HCT116 (cell line): Measurements from ENCODE around the gene MLC1. TPM values are rescaled to one million over a fixed set of nuclear protein-coding genes. Genes with fewer than 3 reads are reported as not detected.

Source experiments
- ATAC-seq: fragments of 200-7000 bp; cut with Tn5 transposase; 2 replicates; pipeline ENCODE4 v1.9.1; 2020; ENCODE audit warnings: mild to moderate bottlenecking, moderate library complexity
- BruUV-seq: library from RNA; stranded (reverse); fragments of 400-500 nt; replicated peaks from 2 replicates; lab custom pipeline; 2021; lab: Mats Ljungman, UMichigan
- CTCF ChIA-PET: fragments of 300-600 bp; sonication (Branson Sonifier 250); formaldehyde crosslinking; loops from one replicate; lab custom pipeline; 2021; ENCODE audit warnings: antibody characterized with exemption; lab: Charles Lee
- POLR2A ChIA-PET: fragments of 300-600, 350-600 bp; sonication (Branson Sonifier 250); formaldehyde crosslinking; loops from one replicate; lab custom pipeline; 2021; ENCODE audit warnings: antibody characterized with exemption; lab: Charles Lee
- RAD21 ChIA-PET, 2 experiments: fragments of 300-600 bp; sonication (Branson Sonifier 250); formaldehyde crosslinking; loops; one replicate each; lab custom pipeline; 2023; ENCODE audit warnings: low total read pairs in 2 of 2; ENCODE audit not compliant: uncharacterized antibody in 2 of 2, unreplicated experiment in 2 of 2, low non-redundant PET in 1 of 2; lab: Charles Lee
- DNase-seq: peaks from one replicate; pipeline ENCODE4 v3.0.0-alpha.2; 2010; ENCODE audit warnings: low read depth, low spot score
- H2AFZ ChIP-seq: fragments of 200-600 bp; shearing (Covaris generic), sonication (generic); 2 replicates; pipeline ENCODE4 v1.6.1; 2017; ENCODE audit warnings: low read depth, mixed run types, mixed read lengths, antibody characterized with exemption, low read length; ENCODE audit not compliant: poor library complexity, severe bottlenecking
- H3K27ac ChIP-seq: 2 replicates; pipeline ENCODE4 v1.5.1; 2012; ENCODE audit warnings: low read depth, low read length
- H3K27me3 ChIP-seq: fragments of 200-600 bp; sonication (generic); 2 replicates; pipeline ENCODE4 v1.6.1; 2016; ENCODE audit warnings: mixed run types, low read length, mixed read lengths; ENCODE audit not compliant: insufficient read depth
- H3K36me3 ChIP-seq, 2 experiments: fragments of 200-500 bp in 1 of 2; fragments of 200-600 bp in 1 of 2; sonication (Bioruptor generic) in 1 of 2; sonication (generic) in 1 of 2; 2 replicates each; pipeline versions ENCODE4 v1.5.1 to v1.6.1; 2014 to 2016; ENCODE audit warnings: low read length in 2 of 2, inconsistent platforms in 1 of 2, mixed read lengths in 1 of 2, mixed run types in 1 of 2; ENCODE audit not compliant: insufficient read depth in 2 of 2, control insufficient read depth in 1 of 2
- H3K4me1 ChIP-seq, 2 experiments: fragments of 200-600 bp in 1 of 2; sonication (generic) in 1 of 2; 2 replicates each; pipeline versions ENCODE4 v1.5.1 to v1.6.1; 2012 to 2017; ENCODE audit warnings: low read length in 2 of 2, inconsistent platforms in 1 of 2, mild to moderate bottlenecking in 1 of 2, mixed read lengths in 1 of 2, mixed run types in 1 of 2, moderate library complexity in 1 of 2; ENCODE audit not compliant: insufficient read depth in 2 of 2, control insufficient read depth in 1 of 2
- H3K4me2 ChIP-seq: fragments of 200-600 bp; sonication (generic); 2 replicates; pipeline ENCODE4 v1.6.1; 2017; ENCODE audit warnings: mixed run types, low read length, mixed read lengths
- H3K4me3 ChIP-seq, 2 experiments: fragments of 200-600 bp in 1 of 2; sonication (generic) in 1 of 2; replicated peaks in 1 of 2; 2 replicates each; pipeline ENCODE4 v1.5.1; 2011 to 2016; ENCODE audit warnings: low read length in 2 of 2, control low read depth in 1 of 2, low read depth in 1 of 2, mild to moderate bottlenecking in 1 of 2, mixed read lengths in 1 of 2, mixed run types in 1 of 2
- H3K79me2 ChIP-seq: fragments of 200-600 bp; sonication (generic); 2 replicates; pipeline ENCODE4 v1.6.1; 2017; ENCODE audit warnings: mild to moderate bottlenecking, mixed run types, low read length, moderate library complexity, mixed read lengths; ENCODE audit not compliant: insufficient read depth
- H3K9ac ChIP-seq: fragments of 200-600 bp; sonication (generic); 2 replicates; pipeline ENCODE4 v1.6.1; 2016; ENCODE audit warnings: low read length, mixed read lengths
- H3K9me2 ChIP-seq: fragments of 200-600 bp; sonication (generic), shearing (Covaris generic); 2 replicates; pipeline ENCODE4 v1.6.1; 2017; ENCODE audit warnings: mixed run types, mild to moderate bottlenecking, moderate library complexity; ENCODE audit not compliant: insufficient read depth
- H3K9me3 ChIP-seq, 2 experiments: fragments of 200-500 bp in 1 of 2; fragments of 200-600 bp in 1 of 2; sonication (Bioruptor generic) in 1 of 2; sonication (generic) in 1 of 2; 2 replicates each; pipeline ENCODE4 v1.6.1; 2014 to 2017; ENCODE audit warnings: low read length in 2 of 2, mixed read lengths in 2 of 2, inconsistent platforms in 1 of 2, low read depth in 1 of 2, mild to moderate bottlenecking in 1 of 2, mixed run types in 1 of 2, moderate library complexity in 1 of 2; ENCODE audit not compliant: control insufficient read depth in 1 of 2, insufficient read depth in 1 of 2
- H4K20me1 ChIP-seq: fragments of 200-600 bp; sonication (generic), shearing (Covaris generic); 2 replicates; pipeline ENCODE4 v1.6.1; 2017; ENCODE audit warnings: mixed run types, mild to moderate bottlenecking, moderate library complexity; ENCODE audit not compliant: insufficient read depth
- CBX3 ChIP-seq: IDR thresholded peaks from 2 replicates; pipeline ENCODE4 v1.6.1; 2012; ENCODE audit warnings: low read depth
- CEBPB ChIP-seq: IDR thresholded peaks from 2 replicates; pipeline ENCODE4 v1.6.1; 2012; ENCODE audit warnings: low read depth
- EGR1 ChIP-seq: IDR thresholded peaks from 2 replicates; pipeline ENCODE4 v1.6.1; 2012; ENCODE audit warnings: low read depth
- EZH2 ChIP-seq: fragments of 200-600 bp; sonication (generic); IDR thresholded peaks from 2 replicates; pipeline ENCODE4 v1.6.1; 2017; ENCODE audit warnings: antibody characterized with exemption, mixed run types
- EZH2phosphoT487 ChIP-seq: fragments of 200-600 bp; IDR thresholded peaks from 2 replicates; pipeline ENCODE4 v1.6.1; 2018; ENCODE audit warnings: antibody characterized with exemption, borderline replicate concordance
- JUND ChIP-seq: IDR thresholded peaks from 2 replicates; pipeline ENCODE4 v1.6.1; 2012
- POLR2AphosphoS5 ChIP-seq: IDR thresholded peaks from 2 replicates; pipeline ENCODE4 v1.6.1; 2011; ENCODE audit warnings: mild to moderate bottlenecking, low read depth, low read length, moderate library complexity
- RAD21 ChIP-seq: IDR thresholded peaks from 2 replicates; pipeline ENCODE4 v1.6.1; 2012; ENCODE audit warnings: low read depth, mild to moderate bottlenecking
- SIN3A ChIP-seq: IDR thresholded peaks from 2 replicates; pipeline ENCODE4 v1.6.1; 2012; ENCODE audit warnings: low read depth
- SP1 ChIP-seq: IDR thresholded peaks from 2 replicates; pipeline ENCODE4 v1.6.1; 2012; ENCODE audit warnings: low read depth
- SRF ChIP-seq: IDR thresholded peaks from 2 replicates; pipeline ENCODE4 v1.6.1; 2012; ENCODE audit warnings: low read depth
- TCF7L2 ChIP-seq: IDR thresholded peaks from 2 replicates; pipeline ENCODE4 v1.7.0; 2011; ENCODE audit warnings: borderline replicate concordance, inconsistent platforms; ENCODE audit not compliant: insufficient read depth, insufficient read length; ENCODE audit errors: extremely low read depth
- YY1 ChIP-seq: IDR thresholded peaks from 2 replicates; pipeline ENCODE4 v1.6.1; 2011; ENCODE audit warnings: low read length, low read depth, moderate library complexity, mild to moderate bottlenecking; ENCODE audit not compliant: insufficient replicate concordance; ENCODE audit errors: extremely low read depth
- ZNF274 ChIP-seq: fragments of 200-500 bp; sonication (Bioruptor generic); IDR thresholded peaks from 2 replicates; pipeline ENCODE4 v1.6.1; 2014; ENCODE audit warnings: mild to moderate bottlenecking, low read depth, low read length, inconsistent platforms
- intact Hi-C: fragments of 100-400 bp; cut with micrococcal nuclease; formaldehyde crosslinking; loops from 2 replicates; pipeline ENCODE4 v1.10.0; 2022
- total RNA-seq: library from RNA; stranded (reverse); gene quantifications from one replicate; pipeline ENCODE4 v1.2.1, GENCODE V29; 2021; ENCODE audit not compliant: unreplicated experiment
- TF ChIP-seq, protein P1 (sequence below): IDR thresholded peaks from 2 replicates; pipeline ENCODE4 v1.6.1; 2011; ENCODE audit warnings: mild to moderate bottlenecking, low read length, moderate library complexity; ENCODE audit not compliant: insufficient replicate concordance; ENCODE audit errors: extremely low read depth
- TF ChIP-seq, protein P2 (sequence below): IDR thresholded peaks from 2 replicates; pipeline ENCODE4 v1.6.1; 2012

The MLC1 gene
- total RNA-seq, 1 experiment from 2014 or later, result not detected

DNA sequence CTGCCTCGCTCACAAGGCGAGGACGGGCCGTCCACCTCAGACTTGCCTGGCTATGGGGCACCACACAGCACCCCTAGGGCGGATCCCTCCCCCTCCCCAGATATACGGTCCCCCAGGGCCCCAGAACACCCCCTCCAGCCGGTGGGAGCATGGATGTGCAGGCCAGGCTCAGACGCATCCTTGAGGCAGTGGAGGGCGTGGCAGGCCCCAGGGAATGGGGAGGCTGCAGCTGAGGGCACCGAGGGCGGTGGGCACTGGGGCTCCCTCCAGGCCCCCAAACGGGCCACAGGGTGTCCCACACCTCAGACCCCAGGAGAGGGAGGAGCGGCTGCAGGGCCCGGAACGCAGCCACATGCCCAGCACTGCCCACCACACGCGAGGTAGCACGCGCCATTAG is 39.2 kb downstream of the MLC1 start (continued):
- TF ChIP-seq CEBPB (no peak), YY1 (no peak), EGR1 (no peak), SP1 (no peak), POLR2AphosphoS5 (no peak), SRF (no peak), RAD21 (no peak), SIN3A (no peak)
- TF ChIP-seq, protein P1, sequence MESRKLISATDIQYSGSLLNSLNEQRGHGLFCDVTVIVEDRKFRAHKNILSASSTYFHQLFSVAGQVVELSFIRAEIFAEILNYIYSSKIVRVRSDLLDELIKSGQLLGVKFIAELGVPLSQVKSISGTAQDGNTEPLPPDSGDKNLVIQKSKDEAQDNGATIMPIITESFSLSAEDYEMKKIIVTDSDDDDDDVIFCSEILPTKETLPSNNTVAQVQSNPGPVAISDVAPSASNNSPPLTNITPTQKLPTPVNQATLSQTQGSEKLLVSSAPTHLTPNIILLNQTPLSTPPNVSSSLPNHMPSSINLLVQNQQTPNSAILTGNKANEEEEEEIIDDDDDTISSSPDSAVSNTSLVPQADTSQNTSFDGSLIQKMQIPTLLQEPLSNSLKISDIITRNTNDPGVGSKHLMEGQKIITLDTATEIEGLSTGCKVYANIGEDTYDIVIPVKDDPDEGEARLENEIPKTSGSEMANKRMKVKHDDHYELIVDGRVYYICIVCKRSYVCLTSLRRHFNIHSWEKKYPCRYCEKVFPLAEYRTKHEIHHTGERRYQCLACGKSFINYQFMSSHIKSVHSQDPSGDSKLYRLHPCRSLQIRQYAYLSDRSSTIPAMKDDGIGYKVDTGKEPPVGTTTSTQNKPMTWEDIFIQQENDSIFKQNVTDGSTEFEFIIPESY, result no peak
- TF ChIP-seq, all 23 proteins: peak for 0

DNA sequence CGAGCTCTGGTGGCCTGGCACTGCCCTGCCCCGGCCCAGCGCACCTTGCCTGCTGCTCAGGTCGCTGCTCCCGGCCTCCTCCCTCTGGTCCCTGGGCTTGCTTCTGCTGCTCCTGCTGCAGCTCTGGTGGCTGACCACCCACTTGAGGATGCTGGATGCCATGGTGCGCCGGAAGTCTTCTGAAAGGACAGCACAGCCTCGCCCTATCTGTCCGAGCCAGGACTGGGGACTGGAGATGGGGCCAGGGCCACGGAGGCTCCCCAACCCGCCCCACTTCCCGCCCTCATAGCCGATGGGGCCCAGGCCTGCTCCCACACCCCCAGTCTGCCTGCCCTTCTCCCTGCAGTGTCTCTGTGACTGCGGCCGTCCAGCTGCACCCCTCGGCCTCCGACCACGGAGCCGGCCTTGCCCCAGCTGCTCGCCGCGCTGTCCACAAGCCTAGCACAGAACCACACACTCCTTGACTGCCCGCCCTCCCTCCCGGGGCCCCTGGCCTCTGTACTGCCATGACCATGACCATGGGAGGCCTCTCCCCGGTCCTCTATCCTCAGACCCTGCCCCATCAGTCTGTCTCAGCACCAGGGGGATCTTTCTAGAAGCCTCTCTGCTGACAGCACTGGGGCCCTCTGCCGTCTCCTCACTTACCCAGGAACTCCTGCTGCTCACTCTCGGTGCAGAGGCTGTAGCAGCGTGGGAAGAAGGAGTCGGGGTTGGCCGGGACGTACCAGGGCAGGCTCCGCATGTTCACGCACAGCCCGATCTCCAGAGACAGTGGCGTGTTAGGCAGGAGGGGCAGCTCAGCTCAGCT is 39.8 kb downstream of the MLC1 start:
- H3K4me2 ChIP-seq, result no peak overlapping the region

More for the DNA sequence above, 39.8 kb downstream of the MLC1 start:
- RAD21 ChIA-PET, result no interaction called here
- H2AFZ ChIP-seq, result no peak overlapping the region
- CTCF ChIA-PET, result no interaction called here
- H3K9ac ChIP-seq, result no peak overlapping the region
- no peaks in the 10 kb centered on the region for H3K27me3 ChIP-seq
- no peaks in the 10 kb centered on the region for H3K9me3 ChIP-seq
- no peaks in the 10 kb centered on the region for H3K4me1 ChIP-seq
- H3K36me3 ChIP-seq, result no peaks in the 10 kb centered on the region
- H3K27ac ChIP-seq, result no peak overlapping the region
- no peak for DNase-seq
- H4K20me1 ChIP-seq, result no peaks in the 10 kb centered on the region
- POLR2A ChIA-PET, result no interaction called here
- TF ChIP-seq EGR1 (no peak), CBX3 (no peak), POLR2AphosphoS5 (no peak), EZH2 (no peak), YY1 (no peak), JUND (no peak), TCF7L2 (no peak), CEBPB (no peak), ZNF274 (no peak), SIN3A (no peak), SRF (no peak), EZH2phosphoT487 (no peak)
- TF ChIP-seq, protein P2, sequence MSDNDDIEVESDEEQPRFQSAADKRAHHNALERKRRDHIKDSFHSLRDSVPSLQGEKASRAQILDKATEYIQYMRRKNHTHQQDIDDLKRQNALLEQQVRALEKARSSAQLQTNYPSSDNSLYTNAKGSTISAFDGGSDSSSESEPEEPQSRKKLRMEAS, result no peak
- TF ChIP-seq, all 23 proteins: peak for 0
- intact Hi-C loops, result no loop called here
- Histone ChIP-seq H3K4me3 (no peak overlapping the region), H3K9me2 (no peaks in the 10 kb centered on the region), H3K79me2 (no peaks in the 10 kb centered on the region)
- BruUV-seq, result no TSS peak
- ATAC-seq, result no peak
